ENCODE results near the gene CEACAM19. TPM values are rescaled to one million over a fixed set of nuclear protein-coding genes. Genes with fewer than 3 reads are reported as not detected.

CEACAM19 gene
- total RNA-seq, 1 experiment from 2014 or later, result 8.0 TPM

- ChIA-PET POLR2A (ENCODE audit: unreplicated experiment) (no interaction called here), CTCF (no interaction called here)
- intact Hi-C loops (cut with micrococcal nuclease; ENCODE audit: unreplicated experiment), result no loop called here
- no peak overlapping the region for H3K4me2 ChIP-seq
- DNase-seq, result no peak
- no peaks in the 10 kb centered on the region for H3K27me3 ChIP-seq (ENCODE audit: insufficient read depth, low read depth)
- H3K79me2 ChIP-seq (ENCODE audit: low read depth), result no peaks in the 10 kb centered on the region
- peaks cover 31% of the 10 kb centered on the region for H3F3A ChIP-seq (ENCODE audit: insufficient read depth, low read depth)
- peaks cover 35% of the 10 kb centered on the region for H3K4me1 ChIP-seq (replicated peaks; ENCODE audit: insufficient read depth)
- no peak overlapping the region for H3K4me3 ChIP-seq
- H3K27ac ChIP-seq, result no peak overlapping the region
- no peaks in the 10 kb centered on the region for H3K9me3 ChIP-seq (ENCODE audit: insufficient read depth, low read depth)
- no peaks in the 10 kb centered on the region for H4K20me1 ChIP-seq (ENCODE audit: insufficient read depth)
- BruUV-seq (replicated peaks), result no TSS peak
- H3K9me2 ChIP-seq (ENCODE audit: insufficient read depth), result no peaks in the 10 kb centered on the region
- no peaks in the 10 kb centered on the region for H3K36me3 ChIP-seq (ENCODE audit: low read depth)
- H2AFZ ChIP-seq, result no peak overlapping the region
- TF ChIP-seq CTCF (conservative IDR thresholded peaks at IDR 0.05) (no peak), EZH2 (IDR thresholded peaks at IDR 0.05; ENCODE audit: low read depth) (no peak)
These were observed 26.4 kb downstream of the CEACAM19 start for GRCh38 chr19:44697670-44698034.

- Histone ChIP-seq H3K4me3 (no peak within 1 kb of the TSS), H3K27ac (no peak within 1 kb of the TSS), H3K4me1 (replicated peaks; ENCODE audit: insufficient read depth) (peaks cover 25% of the 10 kb centered on the region), H3K36me3 (ENCODE audit: low read depth) (no peaks in the 10 kb centered on the region), H3K4me2 (no peak within 1 kb of the TSS), H3K27me3 (ENCODE audit: insufficient read depth, low read depth) (no peaks in the 10 kb centered on the region), H3K79me2 (ENCODE audit: low read depth) (no peaks in the 10 kb centered on the region), H4K20me1 (ENCODE audit: insufficient read depth) (no peaks in the 10 kb centered on the region), H3F3A (ENCODE audit: insufficient read depth, low read depth) (peaks cover 25% of the 10 kb centered on the region), H3K9me3 (ENCODE audit: insufficient read depth, low read depth) (no peaks in the 10 kb centered on the region), H3K9me2 (ENCODE audit: insufficient read depth) (no peaks in the 10 kb centered on the region), H2AFZ (no peak within 1 kb of the TSS)
- no peak for DNase-seq
- intact Hi-C loops (cut with micrococcal nuclease; ENCODE audit: unreplicated experiment), result no loop called here
- TF ChIP-seq CTCF (conservative IDR thresholded peaks at IDR 0.05), result no peak
- TF ChIP-seq EZH2 (IDR thresholded peaks at IDR 0.05; ENCODE audit: low read depth), result no peak
- ChIA-PET CTCF (no interaction called here), POLR2A (ENCODE audit: unreplicated experiment) (no interaction called here)
- no TSS peak for BruUV-seq (replicated peaks)
These were observed 27.4 kb downstream of the CEACAM19 start, which contains the start of gene CEACAM16 for GRCh38 chr19:44698492-44699201. TSS of gene CEACAM16 (plus strand) at chr19:44699151. CDS start at chr19:44701457, 2,306 bp downstream.

- no peak overlapping the region for H3K4me2 ChIP-seq
- H3K4me3 ChIP-seq, result no peak overlapping the region
- no peaks in the 10 kb centered on the region for H3K79me2 ChIP-seq (ENCODE audit: low read depth)
- no peaks in the 10 kb centered on the region for H3K27me3 ChIP-seq (ENCODE audit: insufficient read depth, low read depth)
- H3K36me3 ChIP-seq (ENCODE audit: low read depth), result no peaks in the 10 kb centered on the region
- no peaks in the 10 kb centered on the region for H3K9me3 ChIP-seq (ENCODE audit: insufficient read depth, low read depth)
- BruUV-seq (replicated peaks), result no TSS peak
- no peaks in the 10 kb centered on the region for H3K9me2 ChIP-seq (ENCODE audit: insufficient read depth)
- intact Hi-C loops (cut with micrococcal nuclease; ENCODE audit: unreplicated experiment), result no loop called here
- ChIA-PET CTCF (no interaction called here), POLR2A (ENCODE audit: unreplicated experiment) (interaction anchor here (0.6 kb wide), 1 partner anchor 41 kb away, joined by 4 read pairs; no protein-coding TSS in a partner anchor)
- no peak for DNase-seq
- H3K4me1 ChIP-seq (replicated peaks; ENCODE audit: insufficient read depth), result peaks cover 6% of the 10 kb centered on the region
- H4K20me1 ChIP-seq (ENCODE audit: insufficient read depth), result no peaks in the 10 kb centered on the region
- no peak overlapping the region for H2AFZ ChIP-seq
- TF ChIP-seq EZH2 (IDR thresholded peaks at IDR 0.05; ENCODE audit: low read depth) (no peak), CTCF (conservative IDR thresholded peaks at IDR 0.05) (no peak)
- H3K27ac ChIP-seq, result no peak overlapping the region
- peaks cover 14% of the 10 kb centered on the region for H3F3A ChIP-seq (ENCODE audit: insufficient read depth, low read depth)
These were observed 29.3 kb downstream of the CEACAM19 start for GRCh38 chr19:44700547-44700946.
